ENCODE measurements around the gene TTC3.
A peak's percentile ranks its signal among the peaks of the same experiment; 100 is the strongest.

Gene TTC3

GRCh38 chr21:37073417-37074196 is 553 bp downstream of the TTC3 start (continued):
- TF ChIP-seq PATZ1 (tag by site-specific recombination; IDR thresholded peaks at IDR 0.05), result peak; percentile 93
- TF ChIP-seq ZBTB48 (tag by site-specific recombination; IDR thresholded peaks at IDR 0.05), result peak; percentile 89
- peak; percentile 42 for TF ChIP-seq ZNF629 (tag by site-specific recombination; IDR thresholded peaks at IDR 0.05)
- peak; percentile 87 for TF ChIP-seq KLF16 (tag by site-specific recombination; IDR thresholded peaks at IDR 0.05)
- TF ChIP-seq ZNF404 (tag by site-specific recombination; IDR thresholded peaks at IDR 0.05), result no peak
- TF ChIP-seq MZF1 (tag by site-specific recombination; IDR thresholded peaks at IDR 0.05; ENCODE audit: borderline replicate concordance), result no peak
- TF ChIP-seq SETDB1 (IDR thresholded peaks at IDR 0.05; ENCODE audit: insufficient read length, low read length), result no peak
- TF ChIP-seq ZNF112 (tag by site-specific recombination; IDR thresholded peaks at IDR 0.05), result no peak
- TF ChIP-seq ZNF266 (tag by site-specific recombination; IDR thresholded peaks at IDR 0.05; ENCODE audit: low read depth), result no peak
- peak; percentile 73 for TF ChIP-seq KLF1 (tag by site-specific recombination; IDR thresholded peaks at IDR 0.05)
- no peak for TF ChIP-seq HOXA7 (CRISPR knock-in tag; IDR thresholded peaks at IDR 0.05; ENCODE audit: borderline replicate concordance)
- TF ChIP-seq YY1 (tag by site-specific recombination; IDR thresholded peaks at IDR 0.05), result peak; percentile 66; the same call in 1 of the 2 replicates
- TF ChIP-seq ZNF362 (tag by site-specific recombination; IDR thresholded peaks at IDR 0.05), result no peak
- no peak for TF ChIP-seq ZNF596 (tag by site-specific recombination; IDR thresholded peaks at IDR 0.05)
- no peak for TF ChIP-seq ZNF585B (tag by site-specific recombination; IDR thresholded peaks at IDR 0.05)
- TF ChIP-seq ZNF133 (tag by site-specific recombination; IDR thresholded peaks at IDR 0.05), result no peak
- TF ChIP-seq PRDM2 (tag by site-specific recombination; IDR thresholded peaks at IDR 0.05; ENCODE audit: borderline replicate concordance), result no peak
- TF ChIP-seq PRDM6 (tag by site-specific recombination; IDR thresholded peaks at IDR 0.05), result no peak
- no peak for TF ChIP-seq PRDM1 (tag by site-specific recombination; IDR thresholded peaks at IDR 0.05)
- TF ChIP-seq ZNF701 (tag by site-specific recombination; IDR thresholded peaks at IDR 0.05), result no peak
- 0 out of 2 replicates have a peak, but pooled peaks have one; percentile 35 for TF ChIP-seq ZNF169 (tag by site-specific recombination; IDR thresholded peaks at IDR 0.05)
- peak; percentile 11 for TF ChIP-seq ZNF394 (tag by site-specific recombination; IDR thresholded peaks at IDR 0.05; ENCODE audit: borderline replicate concordance)
- no peak for TF ChIP-seq ZNF501 (tag by site-specific recombination; IDR thresholded peaks at IDR 0.05)
- no peak for TF ChIP-seq ZNF555 (tag by site-specific recombination; conservative IDR thresholded peaks at IDR 0.05)
- no peak for TF ChIP-seq ZNF514 (tag by site-specific recombination; IDR thresholded peaks at IDR 0.05)
- no peak for TF ChIP-seq ZNF138 (tag by site-specific recombination; IDR thresholded peaks at IDR 0.05; ENCODE audit: borderline replicate concordance)
- no peak for TF ChIP-seq FEZF1 (tag by site-specific recombination; IDR thresholded peaks at IDR 0.05)
- peak; percentile 37; the same call in 1 of the 2 replicates for TF ChIP-seq WT1 (tag by site-specific recombination; IDR thresholded peaks at IDR 0.05)
- no peak for TF ChIP-seq ZNF580 (tag by site-specific recombination; IDR thresholded peaks at IDR 0.05)
